SKM-1 (cell line): ENCODE measurements around the gene PIGP.
A peak's percentile ranks its signal among the peaks of the same experiment; 100 is the strongest.
"Not testable (repeated sequence)": the region's sequence is repeated elsewhere in the genome, so short reads cannot be mapped to it uniquely, and the experiment has no call there.

Experiments used
- DNase-seq: peaks from one replicate; lab custom pipeline; 2025; ENCODE audit not compliant: unreplicated experiment; lab: John Stamatoyannopoulos, UW

Gene PIGP

GRCh38 chr21:37045149-37045548 is 27.7 kb downstream of the PIGP start:
- DNase-seq: peak; percentile 63

- DNase-seq: no peak
These were observed 28.2 kb downstream of the PIGP start for GRCh38 chr21:37044643-37045042.

DNA sequence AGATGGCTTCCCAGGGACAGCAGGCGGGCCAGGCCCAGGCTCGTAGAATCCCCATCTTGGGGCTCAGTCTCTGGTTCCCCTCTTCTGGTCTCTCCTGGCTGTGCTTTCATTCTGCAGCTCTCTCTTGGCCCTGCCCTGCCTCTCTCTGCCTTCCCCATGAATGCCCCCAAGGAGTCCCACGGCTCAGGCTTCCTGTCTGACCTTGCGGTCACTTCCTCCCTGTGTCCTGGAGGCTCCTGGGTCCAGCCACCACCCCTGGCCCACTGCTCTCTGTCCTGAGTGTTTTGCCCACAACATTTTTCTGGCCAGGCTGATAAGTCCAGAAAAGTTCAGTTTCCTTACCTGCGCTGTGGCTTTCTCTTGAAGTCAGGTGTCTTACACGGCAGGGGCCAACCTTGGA is 29.1 kb downstream of the PIGP start:
- no peak for DNase-seq

- DNase-seq: no peak
These were observed 31.1 kb downstream of the PIGP start for GRCh38 chr21:37041706-37042271.

GRCh38 chr21:37040212-37040611 is 32.7 kb downstream of the PIGP start:
- DNase-seq: no peak

- DNase-seq: no peak
These were observed 33.3 kb downstream of the PIGP start for GRCh38 chr21:37039411-37040075.

DNA sequence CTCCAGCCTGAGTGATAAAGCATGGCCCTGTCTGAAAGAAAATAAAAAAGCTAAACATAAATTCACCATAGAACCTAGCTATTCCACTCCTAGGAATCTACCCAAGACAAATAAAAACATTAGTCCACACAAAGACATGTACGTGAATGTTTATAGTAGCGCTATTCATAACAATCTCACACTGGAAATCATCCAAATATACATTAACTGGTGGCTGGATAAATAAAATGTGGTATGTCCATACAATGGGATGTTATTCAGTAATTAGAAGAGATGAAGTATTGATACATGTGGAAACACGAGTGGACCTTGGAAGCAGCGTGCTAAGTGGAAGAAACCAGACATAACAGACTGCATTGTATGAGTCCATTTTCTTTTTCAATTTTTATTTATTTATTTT is 36.7 kb downstream of the PIGP start:
- no peak for DNase-seq

GRCh38 chr21:37034394-37034793 is 38.5 kb downstream of the PIGP start:
- DNase-seq: not testable (repeated sequence)

DNA sequence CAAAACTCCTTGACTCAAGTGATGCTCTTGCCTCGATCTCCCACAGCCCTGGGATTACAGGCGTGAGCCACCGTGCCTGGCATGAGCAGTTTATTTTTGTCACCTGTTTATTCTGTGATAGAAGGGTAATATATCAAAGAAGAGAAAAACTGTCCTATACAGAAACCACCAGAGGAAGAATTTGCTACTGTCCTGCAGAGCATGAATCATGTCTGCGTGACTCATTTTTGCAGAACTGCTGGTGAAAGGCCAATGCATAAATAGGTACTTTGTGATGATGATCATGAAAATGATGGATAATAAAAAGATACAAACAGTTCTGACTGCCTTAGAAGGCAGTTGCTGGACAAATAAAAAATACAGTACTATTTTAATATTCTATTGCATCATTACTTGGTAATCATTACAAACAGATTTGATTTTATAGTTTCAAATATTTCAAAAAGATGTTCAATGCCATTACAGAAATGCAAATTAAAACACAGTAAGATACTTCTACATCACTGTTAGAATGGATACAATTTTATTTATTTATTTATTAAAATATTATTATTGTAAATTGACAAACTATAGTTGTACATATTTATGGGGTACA is 39.9 kb downstream of the PIGP start:
- DNase-seq: no peak

DNA sequence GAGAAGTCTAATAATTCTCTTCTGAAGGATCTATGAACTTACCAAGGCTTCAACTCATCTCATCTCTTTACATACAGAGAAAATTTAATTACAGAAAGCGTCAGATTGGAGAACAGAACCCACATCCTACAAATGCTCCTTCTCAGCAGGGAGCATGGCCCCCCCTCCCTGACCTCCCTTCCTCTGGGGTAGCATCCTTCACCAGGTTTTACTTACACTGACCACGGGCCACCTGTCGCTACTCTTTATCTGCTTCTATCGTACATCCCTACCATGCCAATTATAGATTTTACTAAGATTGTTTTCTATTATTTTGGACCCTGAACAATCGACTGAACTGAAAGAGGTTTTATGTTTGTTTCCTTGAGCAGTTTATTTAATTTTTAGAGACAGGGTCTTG is 40.6 kb downstream of the PIGP start:
- DNase-seq: no peak

DNA sequence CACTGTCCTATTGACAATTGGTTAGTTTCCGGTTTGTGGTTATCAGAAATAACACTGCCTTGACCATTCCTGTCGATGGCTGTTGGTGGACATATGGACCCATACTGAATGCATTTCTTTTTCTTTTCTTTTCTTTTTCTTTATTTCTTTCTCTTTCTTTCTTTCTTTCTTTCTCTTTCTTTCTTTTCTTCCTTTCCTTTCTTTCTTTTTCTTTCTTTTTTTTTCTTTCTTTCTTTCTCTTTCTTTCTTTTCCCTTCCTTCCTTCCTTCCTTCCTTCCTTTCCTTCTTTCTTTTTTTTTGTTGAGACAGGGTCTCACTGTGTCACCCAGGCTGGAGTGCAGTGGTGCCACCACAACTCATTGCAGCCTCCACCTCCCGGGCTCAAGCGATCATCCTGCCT is 42.0 kb downstream of the PIGP start:
- DNase-seq: no peak

- no peak for DNase-seq
These were observed 44.3 kb downstream of the PIGP start for GRCh38 chr21:37028570-37028969.

- DNase-seq: no peak
These were observed 46.4 kb downstream of the PIGP start for GRCh38 chr21:37026499-37026898.

GRCh38 chr21:37017951-37018679 is 54.8 kb downstream of the PIGP start:
- DNase-seq: no peak
